Measurements from ENCODE around the gene DNAH17. TPM values are rescaled to one million over a fixed set of nuclear protein-coding genes. Genes with fewer than 3 reads are reported as not detected.

Gene DNAH17
- total RNA-seq, 8 experiments from 2014 or later = 0.27 to 1.9 (median 0.67) TPM

DNA sequence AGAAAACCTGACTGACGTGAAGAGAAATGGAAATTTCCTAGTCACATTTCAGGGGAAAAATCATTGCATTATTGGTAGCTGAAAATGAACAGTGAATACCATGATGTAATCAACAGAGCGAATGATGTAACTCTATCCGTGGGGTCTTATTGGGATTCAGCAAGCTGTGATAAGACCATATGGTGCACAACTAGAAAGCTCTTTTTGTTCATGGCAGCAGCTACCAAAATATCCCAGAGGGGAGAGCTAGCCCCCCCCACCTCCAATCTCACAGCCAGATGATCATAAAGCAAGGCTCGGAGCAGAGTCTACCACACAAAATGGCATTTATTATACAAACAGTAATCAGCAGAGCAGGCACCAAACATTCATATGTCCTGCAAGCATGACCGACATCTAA, 22.2 kb upstream of the DNAH17 start:
- 63 to 92% (median 80%) methylated on average over 2 to 5 of the region's 5 CpGs; no CpG with 5 or more reads in 1 of the 10 experiments for WGBS, 10 experiments
- ATAC-seq (replicated peaks in 6 of 8) = peak in 5 of 8 experiments; percentile 81 to 88 (median 83)
- Histone ChIP-seq H3K27ac (peak overlapping the region; percentile 11 to 39), H3K4me1 (replicated peaks in 1 of 2) (peaks cover 16 to 18% of the 10 kb centered on the region in 2 donors), H3K4me3 (no peak overlapping the region)
- in situ Hi-C loops (cut with MboI; ENCODE audit: low pct_unique_long_range_greater_than_20kb in 2 of 9, low sequenced_read_pairs in 9 of 9, unreplicated experiment in 9 of 9) = no loop called here

DNA sequence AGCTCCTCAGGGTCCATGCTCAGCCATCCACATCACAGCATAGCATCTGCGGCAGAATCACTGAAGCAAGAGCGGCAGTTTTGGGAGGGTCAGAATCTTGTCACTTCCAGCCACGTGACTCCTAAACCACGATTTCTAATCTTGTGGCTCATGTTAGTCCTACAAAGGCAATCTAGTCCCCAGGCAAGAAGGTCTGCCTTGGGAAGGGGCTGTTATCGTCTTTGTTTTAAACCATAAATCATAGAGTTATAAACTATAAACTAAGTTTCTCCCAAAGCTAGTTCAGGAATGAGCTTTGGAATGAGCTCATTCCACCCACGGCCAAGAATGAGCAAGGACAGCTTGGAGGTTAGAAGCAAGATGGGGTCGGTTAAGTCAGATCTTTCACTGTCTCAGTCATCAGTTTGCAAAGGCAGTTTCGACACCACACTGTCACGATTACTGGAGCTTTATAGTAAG, 20.8 kb upstream of the DNAH17 start:
- WGBS, 10 experiments = 5 to 100% (median 83%) methylated on average over 1 to 9 of the region's 9 CpGs

DNA sequence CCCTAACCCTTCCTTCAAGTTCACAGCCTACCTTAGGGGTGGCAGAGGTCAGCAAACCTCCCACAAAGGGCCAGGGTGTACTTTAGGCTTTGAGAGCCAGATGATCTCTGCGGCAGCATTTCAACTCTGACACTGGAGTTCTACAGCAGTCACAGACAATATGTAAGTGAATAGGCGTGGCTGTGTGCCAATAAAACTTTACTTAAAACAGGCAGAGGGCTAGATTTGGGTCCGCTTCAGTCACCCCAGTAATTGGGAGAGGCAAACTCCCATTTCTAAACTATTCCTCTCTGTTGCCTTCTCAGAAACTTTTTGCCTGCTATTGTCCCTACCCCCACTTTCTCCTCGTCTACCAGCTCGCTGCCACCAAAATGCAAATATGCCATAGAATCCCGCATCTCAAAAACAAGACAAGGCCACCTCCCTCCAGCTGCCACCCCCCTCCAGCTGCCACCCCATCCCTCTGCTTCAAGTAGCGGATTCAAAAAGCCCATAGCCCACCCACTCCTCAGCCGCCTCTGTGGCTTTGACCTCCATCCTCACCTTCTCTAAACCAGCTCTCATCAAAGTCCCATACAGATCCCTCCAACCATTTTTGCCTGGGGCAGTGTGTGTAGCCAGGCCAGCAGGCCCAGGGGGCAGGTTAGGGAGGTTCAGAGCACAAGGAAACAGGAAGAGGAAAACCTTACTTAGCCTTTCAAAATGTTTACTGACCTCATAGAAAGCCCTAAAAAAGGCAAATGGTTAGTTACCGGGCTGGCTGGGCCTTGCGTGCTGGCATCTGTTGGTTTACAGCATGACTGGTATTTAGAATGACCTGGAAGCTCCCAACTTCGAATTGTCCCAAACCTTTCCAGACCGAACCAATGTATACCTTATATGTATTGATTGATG, 19.9 kb upstream of the DNAH17 start:
- H3K4me3 ChIP-seq = no peak overlapping the region
- H3K4me1 ChIP-seq (replicated peaks in 1 of 2) = peaks cover 16% of the 10 kb centered on the region in 2 donors
- in situ Hi-C loops (cut with MboI; ENCODE audit: low pct_unique_long_range_greater_than_20kb in 2 of 9, low sequenced_read_pairs in 9 of 9, unreplicated experiment in 9 of 9) = no loop called here
- no peak for ATAC-seq (replicated peaks in 6 of 8)
- WGBS, 10 experiments = 20 to 100% (median 86%) methylated on average over 1 to 6 of the region's 12 CpGs; no CpG with 5 or more reads in 1 of the 10 experiments
- no peak overlapping the region for H3K27ac ChIP-seq

More for the DNA sequence above, 20.8 kb upstream of the DNAH17 start:
- Histone ChIP-seq H3K4me3 (no peak overlapping the region), H3K4me1 (replicated peaks in 1 of 2) (peaks cover 16 to 18% of the 10 kb centered on the region in 2 donors), H3K27ac (no peak overlapping the region)
- in situ Hi-C loops (cut with MboI; ENCODE audit: low pct_unique_long_range_greater_than_20kb in 2 of 9, low sequenced_read_pairs in 9 of 9, unreplicated experiment in 9 of 9) = no loop called here
- no peak for ATAC-seq (replicated peaks in 6 of 8)

DNA sequence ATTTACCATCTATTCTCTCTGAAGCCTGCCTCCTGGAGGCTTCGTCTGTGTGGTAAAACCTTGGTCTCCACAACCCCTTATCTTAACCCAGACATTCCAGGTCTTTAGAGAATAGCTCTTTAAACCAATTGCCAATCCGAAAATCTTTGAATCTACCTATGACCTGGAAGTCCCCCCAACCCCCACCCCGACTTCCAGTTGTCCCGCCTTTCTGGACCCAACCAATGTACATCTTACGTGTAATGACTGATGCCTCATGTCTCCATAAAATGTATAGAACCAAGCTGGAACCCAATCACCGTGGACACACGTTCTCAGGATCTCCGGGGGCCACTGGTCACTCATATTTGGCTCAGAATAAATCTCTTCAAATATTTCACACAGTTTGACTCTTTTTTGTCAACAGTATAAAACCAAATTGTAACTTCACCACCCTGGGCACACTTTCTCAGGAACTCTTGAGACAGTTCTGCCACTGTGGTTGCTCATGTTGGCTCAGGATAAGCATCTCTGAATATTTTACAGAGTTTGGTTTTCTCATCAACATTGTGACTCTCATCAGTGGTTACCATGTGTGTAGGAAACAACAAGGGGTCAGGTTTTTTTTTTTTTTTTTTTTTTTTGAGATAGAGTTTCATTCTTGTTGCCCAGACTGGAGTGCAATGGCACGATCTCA, 18.1 kb upstream of the DNAH17 start:
- H3K4me1 ChIP-seq (replicated peaks in 1 of 2) = peaks cover 12 to 14% of the 10 kb centered on the region in 2 donors
- in situ Hi-C loops (cut with MboI; ENCODE audit: low pct_unique_long_range_greater_than_20kb in 2 of 9, low sequenced_read_pairs in 9 of 9, unreplicated experiment in 9 of 9) = no loop called here
- H3K4me3 ChIP-seq = no peak overlapping the region
- 75 to 100% (median 91%) methylated on average over 1 to 7 of the region's 9 CpGs for WGBS, 10 experiments
- H3K27ac ChIP-seq = no peak overlapping the region
- ATAC-seq (replicated peaks in 6 of 8) = no peak

DNA sequence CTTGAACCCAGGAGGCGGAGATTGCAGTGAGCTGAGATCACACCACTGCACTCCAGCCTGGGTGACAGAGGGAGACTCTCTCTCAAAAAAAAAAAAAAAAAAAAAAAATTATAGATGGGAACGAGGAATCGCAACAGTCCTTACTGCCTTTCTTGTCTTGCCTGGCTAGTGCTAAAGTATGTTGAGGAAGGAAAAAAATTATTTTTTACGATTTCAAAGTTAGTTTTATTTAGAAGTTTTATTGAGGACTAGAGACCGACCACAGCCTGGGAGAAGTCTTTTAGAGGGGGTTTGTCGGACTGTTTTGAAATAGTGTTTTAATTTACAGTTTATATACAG, 15.8 kb upstream of the DNAH17 start:
- Histone ChIP-seq H3K4me1 (replicated peaks in 1 of 2) (no peaks in the 10 kb centered on the region), H3K4me3 (no peak overlapping the region), H3K27ac (no peak overlapping the region)
- ATAC-seq (replicated peaks in 6 of 8) = no peak
- WGBS, 10 experiments = 44 to 95% (median 80%) methylated on average over 1 to 6 of the region's 6 CpGs; no CpG with 5 or more reads in 1 of the 10 experiments
- in situ Hi-C loops (cut with MboI; ENCODE audit: low pct_unique_long_range_greater_than_20kb in 2 of 9, low sequenced_read_pairs in 9 of 9, unreplicated experiment in 9 of 9) = no loop called here

DNA sequence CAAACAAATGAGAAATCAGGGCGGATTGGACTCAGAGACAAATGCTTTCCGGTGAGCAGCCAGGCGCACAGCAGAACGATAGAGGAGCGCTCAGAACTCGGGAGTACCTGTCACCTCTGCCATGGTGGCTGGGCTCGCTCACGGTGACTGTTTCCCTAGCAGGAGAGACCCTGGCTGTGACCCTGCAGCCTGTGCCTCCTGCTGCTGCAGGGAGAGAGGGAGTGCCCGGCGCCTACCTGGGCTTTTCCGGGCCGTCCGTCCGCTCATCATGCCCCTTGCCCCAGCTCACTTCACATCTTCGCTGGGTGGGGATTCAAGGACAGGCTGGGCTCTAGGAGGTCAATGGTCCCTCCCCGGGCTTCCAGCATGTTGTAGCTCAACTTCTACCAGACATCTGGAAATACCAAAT, 14.1 kb upstream of the DNAH17 start:
- in situ Hi-C loops (cut with MboI; ENCODE audit: low pct_unique_long_range_greater_than_20kb in 2 of 9, low sequenced_read_pairs in 9 of 9, unreplicated experiment in 9 of 9) = no loop called here
- Histone ChIP-seq H3K27ac (no peak overlapping the region), H3K4me1 (replicated peaks in 1 of 2) (no peaks in the 10 kb centered on the region), H3K4me3 (no peak overlapping the region)
- 60 to 90% (median 80%) methylated on average over 1 to 11 of the region's 16 CpGs; no CpG with 5 or more reads in 5 of the 10 experiments for WGBS, 10 experiments
- no peak for ATAC-seq (replicated peaks in 6 of 8)

DNA sequence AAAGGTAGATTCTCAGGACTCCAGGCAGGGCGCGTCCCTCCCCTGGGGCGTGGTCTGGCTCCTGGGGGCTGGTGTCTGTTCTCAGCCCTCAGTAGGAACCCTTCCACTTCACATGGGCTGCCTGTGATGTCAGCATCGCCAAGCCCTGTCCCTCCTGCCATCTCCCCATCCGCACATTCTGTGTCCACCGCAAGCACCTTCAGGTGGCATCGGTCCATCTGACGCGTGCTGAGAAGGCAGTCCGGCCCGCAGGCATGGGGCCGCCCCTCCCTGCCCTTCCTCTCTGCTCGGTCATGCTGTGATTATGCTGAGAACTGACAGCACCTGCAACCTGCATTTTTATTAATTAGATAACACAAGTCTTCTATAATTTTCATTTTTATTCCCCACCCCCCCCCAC, 12.7 kb upstream of the DNAH17 start:
- WGBS, 10 experiments = 90 to 91% methylated on average over 2 to 6 of the region's 13 CpGs; no CpG with 5 or more reads in 8 of the 10 experiments
- no peak for ATAC-seq (replicated peaks in 6 of 8)
- in situ Hi-C loops (cut with MboI; ENCODE audit: low pct_unique_long_range_greater_than_20kb in 2 of 9, low sequenced_read_pairs in 9 of 9, unreplicated experiment in 9 of 9) = no loop called here
- Histone ChIP-seq H3K27ac (no peak overlapping the region), H3K4me1 (replicated peaks in 1 of 2) (no peaks in the 10 kb centered on the region), H3K4me3 (no peak overlapping the region)

DNA sequence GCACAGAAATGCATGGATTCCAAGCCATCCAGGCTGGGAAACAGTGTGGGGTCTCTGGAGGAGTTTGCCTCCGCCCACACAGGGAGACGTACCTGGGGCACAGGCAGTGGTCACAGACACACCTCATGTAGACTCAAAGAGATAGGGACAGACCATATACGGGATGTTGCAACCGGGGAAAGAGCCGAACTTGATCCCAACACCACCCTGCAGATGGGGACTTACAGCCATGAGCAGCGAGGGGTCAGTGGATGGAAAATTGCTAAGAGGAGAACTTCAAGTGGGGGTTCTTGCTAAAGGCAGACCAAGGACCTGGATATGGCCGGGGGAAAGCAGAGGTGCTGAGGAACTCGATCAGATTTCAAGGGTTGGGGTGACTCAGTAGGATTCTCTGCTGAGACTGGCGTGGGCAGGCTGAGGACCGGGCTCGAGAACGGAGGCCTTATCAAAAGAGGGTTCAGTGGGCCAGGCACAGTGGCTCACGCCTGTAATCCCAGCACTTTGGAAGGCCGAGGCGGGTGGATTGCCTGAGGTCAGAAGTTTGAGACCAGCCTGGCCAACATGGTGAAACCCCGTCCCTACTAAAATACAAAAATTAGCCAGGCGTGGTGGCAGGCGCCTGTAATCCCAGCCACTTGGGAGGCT, 12.0 kb upstream of the DNAH17 start:
- H3K27ac ChIP-seq = no peak overlapping the region
- ATAC-seq (replicated peaks in 6 of 8) = no peak
- no peaks in the 10 kb centered on the region for H3K4me1 ChIP-seq (replicated peaks in 1 of 2)
- 82 to 100% (median 92%) methylated on average over 1 to 10 of the region's 18 CpGs; no CpG with 5 or more reads in 5 of the 10 experiments for whole genome bisulfite sequencing, 10 experiments
- in situ Hi-C loops (cut with MboI; ENCODE audit: low pct_unique_long_range_greater_than_20kb in 2 of 9, low sequenced_read_pairs in 9 of 9, unreplicated experiment in 9 of 9) = no loop called here
- no peak overlapping the region for H3K4me3 ChIP-seq

DNA sequence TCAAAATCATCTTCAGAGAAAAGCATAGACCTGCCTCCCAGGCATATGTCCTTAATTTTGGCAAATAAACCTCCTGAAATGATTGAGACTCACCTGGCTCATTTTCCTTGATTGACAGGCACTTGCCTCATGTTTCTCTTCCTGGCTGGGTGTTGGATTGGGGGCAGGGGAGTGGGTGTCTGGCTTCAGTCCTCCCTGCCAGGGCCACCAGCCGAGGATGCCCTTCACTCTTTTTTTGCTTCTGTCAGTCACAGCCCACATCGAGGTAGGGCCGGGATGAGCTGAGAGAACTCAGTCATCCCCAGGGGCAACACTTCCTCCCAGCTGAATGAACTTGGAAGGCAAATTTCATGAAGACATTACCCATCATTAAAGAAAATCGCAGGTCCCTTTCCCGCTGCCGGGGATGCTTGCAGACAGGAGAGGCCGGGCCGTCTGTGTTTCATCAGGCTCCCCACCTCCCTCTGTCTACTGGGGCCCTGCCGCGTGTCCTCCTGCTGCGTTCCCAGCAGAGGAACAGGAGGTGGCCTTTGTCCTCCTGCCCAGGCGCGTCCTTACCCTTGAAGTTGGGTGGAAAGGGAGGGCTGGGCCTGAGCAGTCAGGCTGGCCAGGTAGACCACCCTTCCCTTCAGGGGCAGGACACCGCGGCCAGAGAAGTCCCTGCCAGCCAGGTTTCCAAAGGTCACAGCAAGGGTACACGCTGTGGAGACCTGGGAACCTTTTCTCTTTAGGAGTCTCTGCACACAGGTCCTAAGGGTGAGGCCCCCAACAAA, 11.2 kb upstream of the DNAH17 start:
- in situ Hi-C loops (cut with MboI; ENCODE audit: low pct_unique_long_range_greater_than_20kb in 2 of 9, low sequenced_read_pairs in 9 of 9, unreplicated experiment in 9 of 9) = no loop called here
- Histone ChIP-seq H3K4me3 (no peak overlapping the region), H3K27ac (no peak overlapping the region), H3K4me1 (replicated peaks in 1 of 2) (no peaks in the 10 kb centered on the region)
- peak in 1 of 8 experiments; percentile 22 for ATAC-seq (replicated peaks in 6 of 8)
- 66 to 100% (median 80%) methylated on average over 1 to 4 of the region's 16 CpGs; no CpG with 5 or more reads in 5 of the 10 experiments for WGBS, 10 experiments

DNA sequence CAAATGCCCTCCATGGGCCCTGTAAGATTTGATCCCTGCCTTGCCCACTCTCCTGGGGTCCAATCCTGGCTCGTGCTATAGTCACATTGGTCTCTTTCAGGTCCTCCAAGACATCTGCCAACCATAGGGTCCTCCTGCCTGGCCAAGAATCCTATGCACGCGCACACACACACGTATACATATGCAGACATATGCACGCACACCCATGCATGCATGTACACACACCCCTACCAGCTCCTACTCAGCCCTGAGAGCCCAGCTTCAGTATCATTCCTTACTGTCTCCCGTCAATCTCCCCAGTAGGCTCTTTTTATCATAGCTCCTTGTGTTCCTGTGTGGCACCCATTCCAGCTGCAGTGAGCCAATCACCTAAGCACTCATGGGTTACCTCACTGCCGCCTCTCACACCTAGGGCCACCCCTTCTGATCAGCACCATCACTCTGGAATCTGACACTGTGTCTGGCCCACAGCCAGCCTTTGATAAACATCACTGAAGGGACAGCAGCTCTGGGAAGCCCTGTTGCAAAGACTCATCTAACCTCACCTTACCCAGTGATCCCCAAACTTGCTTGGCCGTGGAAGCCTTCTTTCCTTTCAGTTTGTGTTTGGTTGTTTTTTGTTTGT, 7.9 kb upstream of the DNAH17 start:
- Histone ChIP-seq H3K4me3 (no peak overlapping the region), H3K27ac (no peak overlapping the region), H3K4me1 (replicated peaks in 1 of 2) (no peaks in the 10 kb centered on the region)
- in situ Hi-C loops (cut with MboI; ENCODE audit: low pct_unique_long_range_greater_than_20kb in 2 of 9, low sequenced_read_pairs in 9 of 9, unreplicated experiment in 9 of 9) = no loop called here
- ATAC-seq (replicated peaks in 6 of 8) = peak in 3 of 8 experiments; percentile 50 to 80 (median 69)
- 20 to 100% (median 78%) methylated on average over 1 to 5 of the region's 8 CpGs; no CpG with 5 or more reads in 4 of the 10 experiments for WGBS, 10 experiments

DNA sequence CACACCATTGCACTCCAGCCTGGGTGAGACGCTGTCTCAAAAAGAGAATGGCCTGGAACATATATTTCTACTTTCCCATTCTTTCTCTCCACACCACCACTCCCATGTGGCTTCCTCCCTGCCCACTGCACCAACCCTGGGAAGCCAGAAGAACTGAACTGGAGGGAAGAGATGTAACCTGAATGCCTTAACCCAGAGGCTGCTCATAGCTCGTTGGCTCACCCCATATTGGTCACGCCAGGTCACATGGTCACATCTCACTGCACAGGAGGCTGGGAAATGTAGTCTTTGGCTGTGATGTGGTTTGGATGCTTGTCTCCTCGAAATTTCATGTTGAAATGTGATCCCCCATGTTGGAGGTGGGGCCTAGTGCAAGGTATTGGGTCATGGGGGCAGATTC, 5.9 kb upstream of the DNAH17 start:
- peak in 4 of 8 experiments; percentile 24 to 68 (median 34) for ATAC-seq (replicated peaks in 6 of 8)
- WGBS, 10 experiments = 55 to 83% (median 80%) methylated on average over 1 to 3 of the region's 4 CpGs; no CpG with 5 or more reads in 7 of the 10 experiments

DNA sequence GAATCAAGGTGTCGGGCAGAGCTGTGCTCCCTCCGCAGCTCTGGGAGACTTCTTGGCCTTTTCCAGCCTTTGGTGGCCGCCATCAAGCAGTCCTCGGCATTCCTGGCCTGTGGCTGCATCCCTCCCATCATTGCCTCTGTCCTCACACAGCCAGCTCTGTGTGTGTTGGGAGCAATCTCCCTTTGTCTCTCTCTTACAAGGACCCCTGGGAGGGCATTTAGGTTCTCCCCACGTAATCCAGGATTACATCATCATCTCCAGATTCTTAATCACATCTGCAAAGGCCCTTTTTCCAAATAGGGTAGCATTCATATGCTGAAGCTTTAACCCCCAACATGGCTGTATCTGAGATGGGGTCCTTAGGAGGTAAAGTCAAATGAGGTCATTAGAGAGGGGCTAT, 4.1 kb upstream of the DNAH17 start:
- Histone ChIP-seq H3K4me1 (replicated peaks in 1 of 2) (no peaks in the 10 kb centered on the region), H3K4me3 (no peak overlapping the region), H3K27ac (no peak overlapping the region)
- in situ Hi-C loops (cut with MboI; ENCODE audit: low pct_unique_long_range_greater_than_20kb in 2 of 9, low sequenced_read_pairs in 9 of 9, unreplicated experiment in 9 of 9) = no loop called here
- 67 to 86% (median 80%) methylated on average over 1 to 2 of the region's 5 CpGs; no CpG with 5 or more reads in 6 of the 10 experiments for whole genome bisulfite sequencing, 10 experiments
- peak in 1 of 8 experiments; percentile 40 for ATAC-seq (replicated peaks in 6 of 8)

More for the DNA sequence above, 5.9 kb upstream of the DNAH17 start:
- Histone ChIP-seq H3K4me3 (no peak overlapping the region), H3K4me1 (replicated peaks in 1 of 2) (no peaks in the 10 kb centered on the region), H3K27ac (no peak overlapping the region)
- in situ Hi-C loops (cut with MboI; ENCODE audit: low pct_unique_long_range_greater_than_20kb in 2 of 9, low sequenced_read_pairs in 9 of 9, unreplicated experiment in 9 of 9) = no loop called here
